GM12878 (cell line): ENCODE results near the gene FNTB. TPM values are rescaled to one million over a fixed set of nuclear protein-coding genes. Genes with fewer than 3 reads are reported as not detected.

Source experiments
- ATAC-seq: fragments of 200-7000 bp; cut with Tn5 transposase; 3 replicates; pipeline ENCODE4 v1.9.1; 2020; ENCODE audit warnings: mild to moderate bottlenecking, moderate library complexity
- BruUV-seq: library from RNA; stranded (reverse); fragments of 400-500 nt; replicated peaks from 2 replicates; lab custom pipeline; 2021; lab: Mats Ljungman, UMichigan
- CTCF ChIA-PET: fragments of 300-600 bp; sonication (Branson Sonifier 250); formaldehyde crosslinking; extraction: SDS; loops from one replicate; lab custom pipeline; 2021; ENCODE audit warnings: inconsistent platforms; lab: Yijun Ruan, JAX
- POLR2A ChIA-PET: fragments of 350-600 bp; formaldehyde crosslinking; extraction: SDS; loops from one replicate; lab custom pipeline; 2021; ENCODE audit warnings: inconsistent platforms; lab: Charles Lee
- RAD21 ChIA-PET: fragments of 300-600 bp; sonication (Branson Sonifier 250); formaldehyde crosslinking; loops from one replicate; lab custom pipeline; 2023; ENCODE audit warnings: antibody characterized with exemption; ENCODE audit not compliant: unreplicated experiment; lab: Charles Lee
- SMC1A ChIA-PET: fragments of 300-600 bp; sonication (Branson Sonifier 250); formaldehyde crosslinking; loops from one replicate; lab custom pipeline; 2023; ENCODE audit not compliant: unreplicated experiment, uncharacterized antibody; lab: Charles Lee
- DNase-seq: peaks from one replicate; pipeline ENCODE4 v3.0.0-alpha.2; 2011; ENCODE audit warnings: low read depth, low spot score
- FAIRE-seq: peaks from 3 replicates; lab custom pipeline; 2011; peaks lifted over from hg19 to GRCh38; lab: Jason Lieb, UNC
- H2AFZ ChIP-seq: 2 replicates; pipeline ENCODE4 v1.6.0; 2011; ENCODE audit warnings: low read depth, low read length, control low read depth; ENCODE audit not compliant: control insufficient read depth
- H3K27ac ChIP-seq: 2 replicates; pipeline ENCODE4 v1.5.1; 2011; ENCODE audit warnings: control low read depth; ENCODE audit not compliant: control insufficient read depth, insufficient read depth
- H3K27me3 ChIP-seq, 2 experiments: replicated peaks in 1 of 2; 2 replicates each; pipeline versions ENCODE4 v1.6.0 to v1.6.1; 2011; ENCODE audit warnings: low read length in 1 of 2; ENCODE audit not compliant: control insufficient read depth in 2 of 2, insufficient read depth in 2 of 2
- H3K36me3 ChIP-seq, 2 experiments: 2 replicates each; pipeline ENCODE4 v1.5.1; 2011; ENCODE audit warnings: low read length in 1 of 2; ENCODE audit not compliant: control insufficient read depth in 2 of 2, insufficient read depth in 2 of 2
- H3K4me1 ChIP-seq: 2 replicates; pipeline ENCODE4 v1.6.1; 2011; ENCODE audit warnings: mild to moderate bottlenecking, low read length, moderate library complexity, mixed read lengths; ENCODE audit not compliant: control insufficient read depth, insufficient read depth
- H3K4me2 ChIP-seq: 2 replicates; pipeline ENCODE4 v1.6.0; 2011; ENCODE audit warnings: control low read depth; ENCODE audit not compliant: control insufficient read depth, insufficient read depth
- H3K4me3 ChIP-seq: fragments of 200-600 bp; sonication (generic); 2 replicates; pipeline ENCODE4 v1.5.1; 2016
- H3K79me2 ChIP-seq: 2 replicates; pipeline ENCODE4 v1.6.0; 2011; ENCODE audit warnings: low read length; ENCODE audit not compliant: control insufficient read depth, insufficient read depth
- H3K9ac ChIP-seq: 2 replicates; pipeline ENCODE4 v1.8.0; 2011; ENCODE audit warnings: low read length, control low read depth, mixed read lengths; ENCODE audit not compliant: control insufficient read depth, insufficient read depth
- H3K9me3 ChIP-seq: replicated peaks from 3 replicates; pipeline ENCODE4 v1.5.1; 2011; ENCODE audit warnings: mild to moderate bottlenecking, low read length; ENCODE audit not compliant: control insufficient read depth, insufficient read depth
- H4K20me1 ChIP-seq: 2 replicates; pipeline ENCODE4 v1.6.0; 2011; ENCODE audit not compliant: control insufficient read depth, insufficient read depth
- PAX5 ChIP-seq: IDR thresholded peaks from 2 replicates; pipeline ENCODE4 v1.6.1; 2011; ENCODE audit warnings: low read depth, low read length, borderline replicate concordance
- RAD21 ChIP-seq: IDR thresholded peaks from 2 replicates; pipeline ENCODE4 v1.6.1; 2011; ENCODE audit warnings: mild to moderate bottlenecking, low read depth, low read length, moderate library complexity; ENCODE audit not compliant: insufficient read depth
- WGBS: methylation state at CpG from one replicate; pipeline ENCODE4 v1.1.6; 2016; ENCODE audit warnings: low lambda C conversion rate; ENCODE audit not compliant: insufficient replicate concordance, insufficient coverage; ENCODE audit errors: missing lambda C conversion rate; 5-methylcytosine and 5-hydroxymethylcytosine counted together
- in situ Hi-C: fragments of 300-500 bp; cut with MboI; formaldehyde crosslinking; loops from 9 replicates; pipeline ENCODE4 v1.14.3; 2018; ENCODE audit warnings: mixed read lengths
- intact Hi-C: fragments of 100-400 bp; cut with micrococcal nuclease; formaldehyde crosslinking; loops from one replicate; pipeline ENCODE4 v1.14.2; 2022; ENCODE audit not compliant: unreplicated experiment
- polyA plus RNA-seq, 11 experiments: library from polyadenylated mRNA; depleted of rRNA in 4 of 11; unstranded in 6 of 11; stranded (reverse) in 5 of 11; fragments of >200 nt; fragmentation: Nextera tagmentation in 4 of 11; fragmentation: Illumina TruSeq in 1 of 11; extraction: Ambion mirVana in 4 of 11; extraction: Trizol in 1 of 11; gene quantifications; 1 replicate in 1 of 11; 2 replicates in 10 of 11; pipeline versions ENCODE4 v1.2.1 to v1.2.3, GENCODE V29; 2011 to 2016; ENCODE audit warnings: inconsistent platforms in 2 of 11, missing spikeins in 2 of 11, low read depth in 1 of 11
- total RNA-seq, 4 experiments: library from RNA; depleted of rRNA in 3 of 4; stranded (reverse); fragments of >200 nt in 3 of 4; fragmentation: Illumina TruSeq in 1 of 4; extraction: Trizol in 1 of 4; gene quantifications; 2 replicates each; pipeline versions ENCODE4 v1.2.1 to v1.2.3, GENCODE V29; 2013 to 2021
- TF ChIP-seq, protein P1 (sequence below), 3 experiments: IDR thresholded peaks in 2 of 3; conservative IDR thresholded peaks in 1 of 3; 2 replicates each; pipeline ENCODE4 v1.5.1; 2011; ENCODE audit warnings: low read depth in 3 of 3, low read length in 3 of 3, mild to moderate bottlenecking in 3 of 3, control low read depth in 2 of 3, moderate library complexity in 2 of 3, inconsistent platforms in 1 of 3, mixed read lengths in 1 of 3; ENCODE audit not compliant: control insufficient read depth in 2 of 3, insufficient read depth in 1 of 3; ENCODE audit errors: extremely low read depth in 1 of 3

FNTB gene
- total and polyA plus RNA-seq, 10 of the 15 experiments (the other 5 are each of a cell fraction or from before 2014, with no cell fraction given): 10.4 to 25.1 (median 16.7) TPM

DNA sequence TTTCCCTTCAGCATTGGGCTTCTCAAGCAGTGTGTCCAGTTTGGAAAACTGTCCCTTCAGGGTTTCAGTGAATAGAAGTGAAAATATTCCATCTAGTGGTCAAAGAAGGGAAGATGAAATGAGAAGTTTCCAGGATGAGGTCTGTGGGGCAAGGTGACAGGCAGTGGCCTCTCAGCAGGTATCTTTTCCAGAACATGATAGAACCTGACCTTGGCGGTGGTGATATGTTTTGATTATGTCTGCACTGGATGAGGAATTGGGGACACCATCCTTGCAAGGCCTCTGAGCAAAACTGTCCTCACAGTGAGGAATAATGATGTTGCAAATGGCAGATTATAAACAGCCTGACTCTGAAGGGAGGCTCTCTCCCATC is 48.9 kb upstream of the FNTB start:
- POLR2A ChIA-PET: no interaction called here
- H3K4me1 ChIP-seq: no peaks in the 10 kb centered on the region
- 94% methylated on average over 1 of the region's 1 CpG for whole genome bisulfite sequencing
- SMC1A ChIA-PET: interaction anchor here (1.4 to 2.4 kb wide), 2 partner anchors 12 to 46 kb away, joined by 7 to 25 read pairs; no protein-coding TSS in a partner anchor
- TF ChIP-seq RAD21 (peak; percentile 19; the same call in 1 of the 2 replicates), PAX5 (no peak)
- TF ChIP-seq, protein P1, sequence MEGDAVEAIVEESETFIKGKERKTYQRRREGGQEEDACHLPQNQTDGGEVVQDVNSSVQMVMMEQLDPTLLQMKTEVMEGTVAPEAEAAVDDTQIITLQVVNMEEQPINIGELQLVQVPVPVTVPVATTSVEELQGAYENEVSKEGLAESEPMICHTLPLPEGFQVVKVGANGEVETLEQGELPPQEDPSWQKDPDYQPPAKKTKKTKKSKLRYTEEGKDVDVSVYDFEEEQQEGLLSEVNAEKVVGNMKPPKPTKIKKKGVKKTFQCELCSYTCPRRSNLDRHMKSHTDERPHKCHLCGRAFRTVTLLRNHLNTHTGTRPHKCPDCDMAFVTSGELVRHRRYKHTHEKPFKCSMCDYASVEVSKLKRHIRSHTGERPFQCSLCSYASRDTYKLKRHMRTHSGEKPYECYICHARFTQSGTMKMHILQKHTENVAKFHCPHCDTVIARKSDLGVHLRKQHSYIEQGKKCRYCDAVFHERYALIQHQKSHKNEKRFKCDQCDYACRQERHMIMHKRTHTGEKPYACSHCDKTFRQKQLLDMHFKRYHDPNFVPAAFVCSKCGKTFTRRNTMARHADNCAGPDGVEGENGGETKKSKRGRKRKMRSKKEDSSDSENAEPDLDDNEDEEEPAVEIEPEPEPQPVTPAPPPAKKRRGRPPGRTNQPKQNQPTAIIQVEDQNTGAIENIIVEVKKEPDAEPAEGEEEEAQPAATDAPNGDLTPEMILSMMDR (IDR thresholded peaks at IDR 0.05 in 2 of 3, conservative IDR thresholded peaks at IDR 0.05 in 1 of 3; ENCODE audit: control insufficient read depth in 2 of 3, extremely low read depth in 1 of 3, insufficient read depth in 1 of 3, low read depth in 3 of 3, low read length in 3 of 3): peak in 2 of 3 experiments; percentile 8 to 19; a peak in 3 of 6 replicates
- DNase-seq (no peak), ATAC-seq (peak; percentile 20; the same call in 2 of the 3 replicates), FAIRE-seq (no peak)
- CTCF ChIA-PET: interaction anchor here (1.6 kb wide), 1 partner anchor 82 kb away, joined by 5 read pairs; no protein-coding TSS in a partner anchor
- H3K79me2 ChIP-seq: no peaks in the 10 kb centered on the region
- H3K4me3 ChIP-seq: no peak overlapping the region
- no peak overlapping the region for H2AFZ ChIP-seq
- no peak overlapping the region for H3K4me2 ChIP-seq
- no peak overlapping the region for H3K27ac ChIP-seq
- no peak overlapping the region for H3K9ac ChIP-seq
- H3K9me3 ChIP-seq: no peaks in the 10 kb centered on the region
- no TSS peak for BruUV-seq
- H4K20me1 ChIP-seq: no peaks in the 10 kb centered on the region
- RAD21 ChIA-PET: interaction anchor here (2.5 kb wide), 1 partner anchor 46 kb away, joined by 10 read pairs; no protein-coding TSS in a partner anchor
- no peaks in the 10 kb centered on the region for H3K27me3 ChIP-seq
- peaks cover 3 to 12% of the 10 kb centered on the region in 2 experiments for H3K36me3 ChIP-seq
- in situ Hi-C loops: no loop called here
- intact Hi-C loops: no loop called here
